HG03039 (cell line): ENCODE data around the gene ARV1.
"Not testable (repeated sequence)": the region's sequence is repeated elsewhere in the genome, so short reads cannot be mapped to it uniquely, and the experiment has no call there.

ENCODE experiments used
- ATAC-seq: cut with Tn5 transposase; IDR thresholded peaks from one replicate; pipeline ENCODE4 v1.9.1; 2021; ENCODE audit warnings: mild to moderate bottlenecking, moderate library complexity; ENCODE audit not compliant: unreplicated experiment

Gene ARV1

DNA sequence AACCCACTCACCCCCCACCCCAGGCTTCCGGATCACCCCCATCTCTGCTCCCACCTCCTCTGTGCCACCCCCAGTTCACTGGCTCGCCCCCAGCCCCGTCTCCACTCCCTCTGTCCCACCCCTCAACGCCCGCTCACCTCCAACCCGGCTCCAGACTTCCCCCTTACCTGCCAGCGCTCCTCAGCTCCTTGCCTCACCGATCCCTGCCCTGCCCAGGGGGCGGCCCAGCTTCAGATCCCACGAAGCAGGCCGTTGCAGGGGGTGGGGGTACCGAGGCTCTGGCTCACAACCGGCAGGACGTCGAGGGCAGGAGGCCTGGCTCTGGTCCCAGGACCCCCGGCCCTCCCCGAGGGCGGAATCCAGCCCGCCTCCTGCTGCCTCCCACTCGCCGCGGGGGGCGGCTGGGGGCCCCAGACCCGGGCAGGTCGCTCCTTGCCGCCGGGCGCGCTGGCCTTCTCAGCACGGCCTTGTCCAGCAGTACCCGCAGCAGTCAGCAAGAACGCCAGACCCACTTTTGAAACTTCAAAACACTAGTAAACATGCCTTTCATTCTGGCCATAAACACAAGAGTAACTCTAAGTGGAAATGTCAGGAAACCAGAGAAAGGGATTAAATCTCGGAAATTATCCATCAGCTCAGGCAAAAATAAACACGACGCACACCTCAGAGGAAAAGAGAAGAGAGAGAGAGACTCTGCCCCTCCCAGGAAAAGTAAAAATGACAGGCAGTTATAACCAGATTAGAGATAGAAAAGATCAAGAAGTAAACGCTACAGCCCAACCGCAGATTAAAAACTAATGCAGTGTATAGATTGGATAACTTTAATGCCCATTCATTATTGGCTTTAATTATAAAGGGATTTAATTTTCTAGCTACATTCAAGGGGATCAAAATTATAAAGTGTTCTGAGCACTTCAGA is 62.2 kb downstream of the ARV1 start:
- no peak for ATAC-seq

DNA sequence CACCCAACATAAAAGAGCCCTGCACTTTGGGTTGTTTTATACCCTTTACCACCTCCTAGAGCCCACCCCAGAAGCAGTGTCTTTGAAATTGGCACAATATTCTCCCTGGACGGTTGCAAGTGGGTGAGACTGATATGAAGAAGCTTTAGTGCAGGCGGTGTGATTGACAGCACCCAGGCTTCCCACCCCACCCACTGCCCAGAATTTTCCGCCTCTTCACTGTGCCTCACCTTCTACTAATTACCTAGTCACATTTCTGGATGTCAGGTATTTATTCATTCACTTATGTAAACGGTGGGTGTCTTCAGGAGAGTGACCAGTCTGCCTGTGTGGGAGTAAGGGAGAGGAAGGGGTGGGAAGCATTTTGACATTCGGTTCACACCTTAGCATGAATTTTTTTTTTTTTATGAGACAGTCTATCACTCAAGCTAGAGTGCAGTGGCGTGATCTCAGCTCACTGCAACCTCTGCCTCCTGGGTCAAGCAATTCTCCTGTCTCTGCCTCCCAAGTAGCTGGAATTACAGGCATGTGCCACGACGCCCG is 62.9 kb downstream of the ARV1 start:
- ATAC-seq = no peak

DNA sequence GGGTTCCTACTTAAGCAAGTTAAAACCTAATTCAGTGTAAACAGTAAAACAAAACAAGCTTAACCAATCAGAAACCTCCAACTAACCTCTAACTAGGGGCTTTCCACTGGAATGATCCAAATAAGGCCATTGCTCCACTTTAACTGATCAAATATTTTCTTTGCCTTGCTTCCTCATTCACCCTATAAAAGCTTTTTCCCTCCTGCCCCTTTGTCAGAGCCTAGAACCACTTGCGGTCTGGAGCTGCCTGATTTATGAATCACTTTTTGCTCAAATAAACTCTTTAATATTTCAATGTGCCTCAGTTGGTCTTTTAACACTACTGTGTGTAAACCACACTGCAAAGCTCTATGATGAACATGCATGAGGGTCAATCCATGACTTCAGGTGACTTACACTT is 65.7 kb downstream of the ARV1 start:
- no peak for ATAC-seq

DNA sequence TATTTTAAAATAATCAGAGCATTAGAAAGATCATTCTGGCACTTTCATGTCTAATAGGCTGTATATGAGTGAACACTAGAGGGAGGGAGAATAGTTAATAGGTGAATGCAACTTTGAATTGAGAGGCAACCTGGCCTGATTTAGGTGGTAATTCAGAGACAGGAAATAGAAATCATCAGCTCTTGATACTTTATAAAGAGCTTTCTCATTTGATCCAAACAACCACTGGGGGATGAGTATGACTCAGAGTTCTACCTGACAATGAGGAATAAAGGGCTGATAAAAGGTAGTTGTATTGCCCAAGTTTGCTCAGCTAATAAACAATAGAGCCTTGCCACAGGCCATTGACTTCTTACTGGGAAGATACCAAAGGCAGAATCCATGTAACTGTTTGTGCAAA is 66.4 kb downstream of the ARV1 start:
- ATAC-seq = no peak

DNA sequence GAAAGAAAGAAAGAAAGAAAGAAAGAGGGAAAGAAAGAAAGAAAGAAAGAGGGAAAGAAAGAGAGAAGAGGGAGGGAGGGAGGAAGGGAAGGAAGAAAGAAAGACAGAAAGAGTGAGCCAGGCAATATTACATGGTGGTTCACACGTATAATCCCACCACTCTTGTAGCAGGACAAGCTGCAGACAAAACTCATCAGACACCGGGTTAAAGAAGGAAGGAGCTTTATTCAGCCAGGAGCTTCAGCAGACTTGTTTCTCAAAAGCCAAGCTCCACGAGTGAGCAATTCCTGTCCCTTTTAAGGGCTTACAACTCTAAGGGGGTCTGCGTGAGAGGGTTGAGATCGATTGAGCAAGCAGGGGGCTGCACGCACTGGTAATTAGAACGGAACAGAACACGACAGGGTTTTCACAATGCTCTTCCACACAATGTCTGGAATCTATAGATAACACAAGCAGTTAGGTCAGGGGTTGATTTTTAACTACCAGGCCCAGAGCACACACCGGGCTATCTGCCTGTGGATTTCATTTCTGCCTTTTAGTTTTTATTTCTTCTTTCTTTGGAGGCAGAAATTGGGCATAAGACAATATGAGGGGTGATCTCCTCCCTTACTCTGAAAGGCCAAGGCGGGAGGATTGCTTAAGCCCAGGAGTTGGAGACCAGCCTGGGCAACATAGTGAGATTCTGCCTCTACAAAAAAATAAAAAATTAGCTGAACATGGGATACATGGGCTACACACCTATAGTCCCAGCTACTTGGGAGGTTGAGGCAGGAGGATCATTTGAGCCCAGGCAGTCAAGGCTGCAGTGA is 67.2 kb downstream of the ARV1 start:
- not testable (repeated sequence) for ATAC-seq

DNA sequence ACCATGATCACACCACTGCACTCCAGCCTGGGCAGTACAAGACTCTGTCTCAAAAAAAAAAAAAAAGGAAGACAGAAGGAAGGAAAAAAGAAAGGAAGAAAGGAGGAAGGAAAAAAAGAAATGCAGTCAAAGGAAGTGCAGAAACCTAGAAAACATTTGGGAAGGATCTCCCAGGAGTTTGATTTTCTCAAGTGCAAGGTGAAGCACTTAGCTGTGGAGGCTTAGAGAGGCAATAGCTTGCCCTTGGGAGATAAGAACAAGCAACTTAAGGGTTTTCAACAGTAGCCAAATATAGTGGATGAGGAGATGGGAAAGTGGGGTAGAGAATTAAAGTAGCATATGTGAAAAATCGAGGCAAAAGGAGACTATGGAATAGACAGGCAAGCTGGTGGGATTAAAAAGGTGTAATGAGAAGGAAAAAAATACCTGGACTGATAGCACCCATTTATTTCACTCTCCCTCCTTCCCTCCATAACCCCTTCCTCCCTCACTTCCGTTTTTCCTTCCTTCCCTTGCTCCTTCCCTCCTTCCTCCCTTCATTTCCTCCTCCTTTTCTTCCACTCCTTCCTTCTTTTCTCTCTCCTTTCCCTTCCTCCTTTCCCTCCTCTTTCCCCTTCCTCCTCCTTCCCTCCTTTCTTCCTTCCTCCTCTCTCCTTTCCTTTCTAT is 68.0 kb downstream of the ARV1 start:
- no peak for ATAC-seq

DNA sequence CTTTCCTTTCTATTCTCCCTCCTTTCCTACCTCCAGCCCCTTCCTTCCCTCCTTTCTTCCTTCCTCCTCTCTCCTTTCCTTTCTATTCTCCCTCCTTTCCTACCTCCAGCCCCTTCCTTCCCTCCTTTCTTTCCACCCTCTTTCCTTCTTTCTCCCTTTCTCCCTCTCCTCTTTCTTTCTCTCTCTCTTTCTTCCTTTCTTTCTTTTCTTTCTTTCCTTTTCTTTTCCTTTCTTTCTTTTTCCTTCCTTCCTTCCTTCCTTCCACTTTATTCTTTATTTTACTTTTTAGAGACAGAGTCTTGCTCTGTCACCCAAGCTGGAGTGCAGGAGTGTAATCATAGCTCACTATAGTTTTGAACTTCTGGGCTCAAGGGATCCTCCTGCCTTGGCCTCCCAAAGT is 68.6 kb downstream of the ARV1 start:
- not testable (repeated sequence) for ATAC-seq

DNA sequence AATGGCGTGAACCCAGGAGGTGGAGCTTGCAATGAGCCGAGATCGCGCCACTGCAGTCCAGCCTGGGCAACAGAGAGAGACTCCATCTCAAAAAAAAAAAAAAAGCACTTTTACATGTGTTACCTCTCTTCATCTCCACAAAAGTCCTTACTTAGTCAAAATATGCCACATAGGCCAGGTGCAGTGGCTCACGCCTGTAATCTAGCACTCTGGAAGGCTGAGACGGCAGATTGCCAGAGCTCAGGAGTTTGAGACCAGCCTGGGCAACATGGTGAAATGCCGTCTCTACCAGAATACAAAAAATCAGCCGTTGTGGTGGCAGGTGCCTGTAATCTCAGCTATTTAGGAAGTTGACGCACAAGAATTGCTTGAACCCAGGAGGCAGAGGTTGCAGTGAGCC is 69.5 kb downstream of the ARV1 start:
- ATAC-seq = not testable (repeated sequence)

DNA sequence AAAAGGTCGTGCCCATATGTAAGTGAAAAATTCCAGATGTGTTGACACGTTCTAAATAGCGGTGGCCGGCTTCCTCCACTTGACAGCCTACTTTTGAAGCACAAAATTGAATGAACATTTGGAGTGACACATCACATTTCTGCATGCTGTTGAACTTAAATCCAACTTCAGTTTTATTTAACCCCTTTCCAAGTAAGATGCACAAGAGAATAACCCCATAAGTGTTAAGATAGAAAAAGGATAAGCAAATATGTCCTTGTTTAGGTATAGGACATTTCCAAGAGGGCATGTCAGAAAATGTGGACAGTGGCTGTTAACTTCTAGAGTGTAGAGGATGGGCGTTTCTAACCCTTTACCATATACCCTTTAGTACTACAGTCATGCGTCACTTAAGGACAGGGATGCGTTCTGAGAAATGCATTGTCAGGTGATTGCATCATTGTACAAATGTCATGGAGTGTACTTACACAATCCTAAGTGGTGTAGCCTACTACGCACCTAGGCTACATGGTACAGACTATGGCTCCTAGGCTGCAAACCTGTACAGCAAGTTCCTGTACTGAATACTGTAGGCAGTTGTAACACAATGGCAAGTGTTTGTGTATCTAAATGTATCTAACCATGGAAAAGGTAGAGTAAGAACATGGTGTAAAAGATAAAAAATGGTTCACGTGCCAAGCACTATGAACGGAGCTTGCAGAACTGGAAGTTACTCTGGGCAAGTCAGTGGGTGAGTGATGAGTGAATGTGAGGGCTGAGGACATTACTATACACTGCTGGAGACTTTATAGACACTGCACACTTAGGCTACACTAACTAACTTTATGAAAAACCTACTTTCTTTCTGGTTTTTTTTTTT is 70.5 kb downstream of the ARV1 start:
- no peak for ATAC-seq
